Endothelial cell of umbilical vein (primary cell): ENCODE data around the gene MTRF1. TPM values are rescaled to one million over a fixed set of nuclear protein-coding genes. Genes with fewer than 3 reads are reported as not detected.

ENCODE experiments used
- BruUV-seq: library from RNA; stranded (reverse); fragments of 400-500 nt; replicated peaks from 2 replicates; lab custom pipeline; 2021; lab: Mats Ljungman, UMichigan
- CTCF ChIA-PET: fragments of 300-600, 350-600 bp; sonication (Branson Sonifier 250); formaldehyde crosslinking; loops from one replicate; lab custom pipeline; 2021; ENCODE audit warnings: antibody characterized with exemption, inconsistent platforms; lab: Charles Lee
- POLR2A ChIA-PET: fragments of 300-600, 350-600 bp; sonication (Branson Sonifier 250); formaldehyde crosslinking; loops from one replicate; lab custom pipeline; 2021; ENCODE audit warnings: antibody characterized with exemption, inconsistent platforms; lab: Charles Lee
- DNase-seq: peaks from one replicate; pipeline ENCODE4 v3.0.0-alpha.2; 2011; ENCODE audit warnings: low read depth, low spot score
- FAIRE-seq: peaks from 2 replicates; lab custom pipeline; 2011; peaks lifted over from hg19 to GRCh38; lab: Jason Lieb, UNC
- H2AFZ ChIP-seq: 2 replicates; pipeline ENCODE4 v1.6.0; 2012; ENCODE audit warnings: low read depth, low read length, control low read depth, inconsistent platforms
- H3K27ac ChIP-seq: 2 replicates; pipeline ENCODE4 v1.5.1; 2011; ENCODE audit warnings: low read depth, mild to moderate bottlenecking, control low read depth, low read length, moderate library complexity; ENCODE audit not compliant: insufficient read depth
- H3K27me3 ChIP-seq, 2 experiments: 2 replicates each; pipeline versions ENCODE4 v1.6.0 to v1.6.1; 2011; ENCODE audit warnings: low read length in 2 of 2, mixed read lengths in 1 of 2; ENCODE audit not compliant: control insufficient read depth in 2 of 2, insufficient read depth in 2 of 2
- H3K36me3 ChIP-seq, 2 experiments: 2 replicates in 1 of 2; 3 replicates in 1 of 2; pipeline ENCODE4 v1.5.1; 2011; ENCODE audit warnings: low read length in 2 of 2, mild to moderate bottlenecking in 1 of 2, moderate library complexity in 1 of 2; ENCODE audit not compliant: control insufficient read depth in 2 of 2, insufficient read depth in 2 of 2; ENCODE audit errors: extremely low read depth in 1 of 2
- H3K4me1 ChIP-seq: 3 replicates; pipeline ENCODE4 v1.5.1; 2011; ENCODE audit warnings: mild to moderate bottlenecking, low read length; ENCODE audit not compliant: control insufficient read depth, insufficient read depth; ENCODE audit errors: extremely low read depth
- H3K4me2 ChIP-seq: 2 replicates; pipeline ENCODE4 v1.6.1; 2011; ENCODE audit warnings: low read length, control low read depth, mixed read lengths; ENCODE audit not compliant: insufficient read depth
- H3K4me3 ChIP-seq, 3 experiments: fragments of 200-600 bp in 1 of 3; sonication (generic), shearing (Covaris generic) in 1 of 3; replicated peaks in 1 of 3; 2 replicates each; pipeline ENCODE4 v1.5.1; 2011 to 2016; ENCODE audit warnings: control low read depth in 3 of 3, low read length in 3 of 3, mild to moderate bottlenecking in 2 of 3, inconsistent platforms in 1 of 3, low read depth in 1 of 3, moderate library complexity in 1 of 3; ENCODE audit not compliant: insufficient read depth in 1 of 3
- H3K79me2 ChIP-seq: 2 replicates; pipeline ENCODE4 v1.6.0; 2012; ENCODE audit warnings: low read length, inconsistent platforms; ENCODE audit not compliant: control insufficient read depth, insufficient read depth
- H3K9ac ChIP-seq: replicated peaks from 2 replicates; pipeline ENCODE3; 2011; ENCODE audit warnings: low read length, control low read depth; ENCODE audit not compliant: insufficient read depth; ENCODE audit errors: extremely low read depth
- H3K9me1 ChIP-seq: replicated peaks from 3 replicates; pipeline ENCODE4 v1.6.0; 2011; ENCODE audit warnings: mild to moderate bottlenecking, low read length; ENCODE audit not compliant: control insufficient read depth, insufficient read depth; ENCODE audit errors: extremely low read depth
- H3K9me3 ChIP-seq: replicated peaks from 2 replicates; pipeline ENCODE4 v1.5.1; 2012; ENCODE audit warnings: low read length, inconsistent platforms; ENCODE audit not compliant: control insufficient read depth, insufficient read depth
- H4K20me1 ChIP-seq: replicated peaks from 2 replicates; pipeline ENCODE3; 2011; ENCODE audit warnings: mild to moderate bottlenecking, low read length; ENCODE audit not compliant: control insufficient read depth, insufficient read depth; ENCODE audit errors: extremely low read depth
- CTCF ChIP-seq, 2 donors: IDR thresholded peaks; 1 replicate in 1 of 2; 2 replicates in 1 of 2; pipeline ENCODE4 v1.5.1; 2011; ENCODE audit warnings: low read length in 2 of 2, mild to moderate bottlenecking in 2 of 2, moderate library complexity in 2 of 2, control low read depth in 1 of 2, inconsistent platforms in 1 of 2, low read depth in 1 of 2; ENCODE audit not compliant: insufficient read depth in 1 of 2; ENCODE audit errors: extremely low read depth in 1 of 2
- EZH2 ChIP-seq: IDR thresholded peaks from 2 replicates; pipeline ENCODE4 v1.6.1; 2012; ENCODE audit warnings: borderline replicate concordance, low read depth, mild to moderate bottlenecking, moderate library complexity, low read length, inconsistent platforms; ENCODE audit not compliant: severe bottlenecking
- FOS ChIP-seq: IDR thresholded peaks from 2 replicates; pipeline ENCODE4 v1.6.1; 2011; ENCODE audit warnings: mild to moderate bottlenecking, low read length, moderate library complexity, borderline replicate concordance; ENCODE audit not compliant: insufficient read depth
- GATA2 ChIP-seq: IDR thresholded peaks from 2 replicates; pipeline ENCODE4 v1.7.0; 2011; ENCODE audit warnings: low read depth, mild to moderate bottlenecking, moderate library complexity, mixed read lengths, low read length; ENCODE audit not compliant: insufficient read length, insufficient read depth
- JUN ChIP-seq: IDR thresholded peaks from 2 replicates; pipeline ENCODE4 v1.6.1; 2011; ENCODE audit warnings: borderline replicate concordance, low read depth; ENCODE audit not compliant: insufficient read length, insufficient read depth
- MAX ChIP-seq: IDR thresholded peaks from 2 replicates; pipeline ENCODE4 v1.6.1; 2011; ENCODE audit not compliant: insufficient read depth, insufficient read length
- MYC ChIP-seq: IDR thresholded peaks from one replicate; pipeline ENCODE4 v1.6.1; 2011; ENCODE audit warnings: mild to moderate bottlenecking, low read depth, low read length
- POLR2A ChIP-seq: IDR thresholded peaks from 2 replicates; pipeline ENCODE4 v1.6.1; 2012; ENCODE audit warnings: low read depth, mild to moderate bottlenecking, control low read depth, low read length
- POLR2AphosphoS5 ChIP-seq: IDR thresholded peaks from 2 replicates; pipeline ENCODE4 v1.6.1; 2012; ENCODE audit warnings: low read depth, mild to moderate bottlenecking, control low read depth, low read length, moderate library complexity; ENCODE audit not compliant: insufficient read depth
- dilution Hi-C: fragments of 300-500 bp; cut with MboI; formaldehyde crosslinking; loops from one replicate; pipeline ENCODE4 v1.15.0; 2019; ENCODE audit warnings: low sequenced_read_pairs; ENCODE audit not compliant: extremely low pct_ligation_motif_present
- intact Hi-C: fragments of 100-400 bp; cut with micrococcal nuclease; formaldehyde crosslinking; loops from one replicate; pipeline ENCODE4 v1.10.0; 2022
- polyA plus RNA-seq, 4 experiments: library from polyadenylated mRNA; depleted of rRNA in 3 of 4; stranded (reverse) in 3 of 4; unstranded in 1 of 4; fragments of >200 nt; gene quantifications; 2 replicates each; pipeline versions ENCODE4 v1.2.1 to v1.2.3, GENCODE V29; 2011 to 2012; ENCODE audit warnings: missing spikeins in 1 of 4
- total RNA-seq: library from RNA; stranded (reverse); gene quantifications from 2 replicates; pipeline ENCODE4 v1.2.3, GENCODE V29; 2021

MTRF1 gene
- total and polyA plus RNA-seq, 2 donors (not counting 3 experiments of a cell fraction or from before 2014, with no cell fraction given): 8.0 to 16.3 TPM

DNA sequence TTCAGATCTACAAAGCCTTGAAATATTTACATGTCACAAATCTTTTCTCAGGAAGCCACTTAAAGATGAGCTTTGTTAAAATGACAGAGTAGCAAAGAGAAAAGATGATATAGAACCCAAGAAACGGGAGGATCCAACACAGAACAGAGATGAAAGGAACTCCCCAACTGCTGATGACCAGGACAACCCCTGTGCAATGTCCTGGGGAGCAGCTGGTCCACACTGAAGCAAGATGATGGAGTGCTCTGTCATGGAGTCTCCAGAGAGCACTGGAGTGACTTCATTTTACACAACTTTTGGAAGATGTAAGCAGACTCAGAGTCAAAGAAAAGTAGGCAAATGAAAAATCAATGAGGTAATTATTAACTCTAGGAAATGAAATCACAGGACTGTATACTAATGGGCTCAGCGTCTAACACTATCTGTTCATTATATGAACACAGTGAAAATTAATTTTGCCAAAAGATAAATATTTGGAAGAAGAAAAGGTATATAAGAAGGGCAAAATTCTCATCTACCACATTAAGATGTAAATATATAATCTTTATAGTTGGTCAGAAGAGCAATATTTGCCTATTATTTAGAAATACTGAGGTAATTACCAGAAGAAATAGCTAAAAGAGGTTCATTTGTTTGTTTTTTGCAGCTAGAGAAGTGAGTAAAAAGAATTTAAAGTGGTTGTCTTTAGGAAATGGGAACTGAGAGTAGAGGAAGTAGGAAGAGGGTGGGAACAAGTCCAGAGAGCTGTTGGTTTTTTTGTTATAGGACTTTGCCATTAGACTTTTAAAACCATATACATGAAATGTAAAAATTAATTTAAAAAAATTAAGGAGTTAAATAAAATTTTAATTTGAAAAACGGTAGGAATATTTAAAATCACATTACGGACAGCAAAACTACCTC, 30.5 kb downstream of the MTRF1 start:
- POLR2A ChIA-PET: interaction anchor here (1.5 kb wide), 1 partner anchor 172 kb away, joined by 4 read pairs; the partner anchor contains the start of gene WBP4
- Histone ChIP-seq H3K36me3 (no peaks in the 10 kb centered on the region), H3K9me3 (no peaks in the 10 kb centered on the region), H3K79me2 (no peaks in the 10 kb centered on the region), H4K20me1 (no peaks in the 10 kb centered on the region), H3K9ac (no peak overlapping the region), H3K4me2 (no peak overlapping the region), H3K27me3 (no peaks in the 10 kb centered on the region), H2AFZ (no peak overlapping the region), H3K27ac (no peak overlapping the region), H3K9me1 (peaks cover 2% of the 10 kb centered on the region), H3K4me1 (no peaks in the 10 kb centered on the region), H3K4me3 (no peak overlapping the region)
- dilution Hi-C loops (no loop called here), intact Hi-C loops (no loop called here)
- DNase-seq (no peak), FAIRE-seq (peak; percentile 42)
- CTCF ChIA-PET: interaction anchor here (1.0 to 3.0 kb wide), 5 partner anchors 11 to 159 kb away, joined by 3 to 22 read pairs (median 4); no protein-coding TSS in a partner anchor
- TF ChIP-seq GATA2: no peak
- no peak for TF ChIP-seq FOS
- TF ChIP-seq CTCF (IDR thresholded peaks at IDR 0.05; ENCODE audit: extremely low read depth in 1 of 2, insufficient read depth in 1 of 2, low read depth in 1 of 2, low read length in 2 of 2): no peak
- TF ChIP-seq JUN: no peak
- no peak for TF ChIP-seq POLR2A
- TF ChIP-seq MAX: no peak
- no peak for TF ChIP-seq POLR2AphosphoS5
- TF ChIP-seq MYC: no peak
- no peak for TF ChIP-seq EZH2
- no TSS peak for BruUV-seq
